ENCODE results near the gene GSN. TPM values are rescaled to one million over a fixed set of nuclear protein-coding genes. Genes with fewer than 3 reads are reported as not detected.

Gene GSN
- total RNA-seq, 1 experiment from 2014 or later: 28.4 TPM

DNA sequence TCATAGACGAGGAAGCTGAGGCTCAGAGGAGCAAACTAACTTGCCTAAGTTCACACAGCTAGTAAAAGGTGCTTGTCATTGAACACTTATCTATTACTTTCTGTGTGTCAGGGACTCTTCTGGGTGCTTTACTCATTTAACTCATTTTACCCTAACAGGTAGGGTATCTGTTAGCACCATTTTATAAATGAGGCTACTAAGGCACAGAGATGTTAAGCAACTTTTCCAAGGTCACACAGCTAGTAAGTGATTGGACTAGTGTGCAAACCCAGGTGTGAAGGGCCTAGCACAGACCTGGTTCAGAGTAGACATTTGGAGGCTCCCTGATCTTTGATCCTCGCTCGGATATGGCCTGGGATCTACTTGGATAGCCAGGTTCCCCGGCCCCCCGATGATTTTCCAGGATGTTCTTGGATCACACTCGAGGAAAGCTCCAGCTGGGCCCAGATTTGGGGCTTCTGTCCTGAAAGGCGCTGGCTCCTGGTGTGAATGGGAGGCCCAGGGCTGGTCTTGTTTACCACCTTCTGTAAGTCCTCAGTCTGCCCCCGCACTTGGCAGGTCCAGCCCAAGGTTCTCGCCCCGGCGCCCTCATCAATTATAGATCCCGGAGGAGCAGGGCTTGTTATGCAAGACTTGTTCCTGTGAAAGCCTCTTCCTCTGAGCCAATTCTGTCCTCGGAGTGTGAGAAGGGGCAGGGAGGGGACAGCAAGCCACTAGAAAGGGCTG, 37.5 kb downstream of the GSN start:
- H3K36me3 ChIP-seq (ENCODE audit: insufficient read depth, low read length, poor library complexity, severe bottlenecking): no peaks in the 10 kb centered on the region
- no peak for DNase-seq (ENCODE audit: low spot score)
- POLR2A ChIA-PET (ENCODE audit: low non-redundant PET): no interaction called here
- H3K4me1 ChIP-seq (ENCODE audit: insufficient read depth, low read length, poor library complexity, severe bottlenecking): peaks cover under 1% of the 10 kb centered on the region
- no TSS peak for BruUV-seq (replicated peaks)
- no peaks in the 10 kb centered on the region for H3K9me3 ChIP-seq (ENCODE audit: low read depth, low read length, poor library complexity, severe bottlenecking)
- no peak overlapping the region for H3K4me3 ChIP-seq (ENCODE audit: low read depth, low read length, poor library complexity, severe bottlenecking)
- no peak overlapping the region for H3K27ac ChIP-seq (ENCODE audit: low read depth, low read length, poor library complexity, severe bottlenecking)
- no peaks in the 10 kb centered on the region for H3K27me3 ChIP-seq (replicated peaks; ENCODE audit: insufficient read depth, low read depth, low read length, poor library complexity)
- intact Hi-C loops (cut with micrococcal nuclease; ENCODE audit: unreplicated experiment): no loop called here
- CTCF ChIA-PET: no interaction called here
- TF ChIP-seq CTCF (conservative IDR thresholded peaks at IDR 0.05; ENCODE audit: low read depth, low read length) (no peak), EZH2 (IDR thresholded peaks at IDR 0.05; ENCODE audit: borderline replicate concordance, low read depth, low read length, poor library complexity, severe bottlenecking) (no peak)

DNA sequence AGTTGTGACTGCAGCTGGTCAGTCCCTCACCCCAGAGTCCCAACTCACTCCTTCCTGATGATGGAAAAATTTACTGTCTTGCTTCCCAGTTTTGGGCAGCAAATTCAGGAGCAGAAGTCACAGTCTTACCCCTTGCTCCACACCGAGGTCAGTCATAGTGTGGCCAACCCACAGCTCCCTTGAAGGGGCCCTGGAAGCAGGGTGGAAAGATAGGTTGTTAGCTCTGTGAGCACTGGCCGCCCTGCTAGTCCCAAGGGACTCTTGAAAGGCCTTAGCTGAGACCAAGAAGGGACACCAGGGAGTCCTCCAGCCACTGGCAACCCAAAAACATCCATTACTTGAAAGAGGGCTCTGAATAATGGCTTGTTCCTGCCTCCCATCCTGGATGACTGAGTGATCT, 40.0 kb downstream of the GSN start:
- DNase-seq (ENCODE audit: low spot score): no peak
- Histone ChIP-seq H3K36me3 (ENCODE audit: insufficient read depth, low read length, poor library complexity, severe bottlenecking) (no peaks in the 10 kb centered on the region), H3K9me3 (ENCODE audit: low read depth, low read length, poor library complexity, severe bottlenecking) (no peaks in the 10 kb centered on the region), H3K4me3 (ENCODE audit: low read depth, low read length, poor library complexity, severe bottlenecking) (no peak overlapping the region), H3K27ac (ENCODE audit: low read depth, low read length, poor library complexity, severe bottlenecking) (no peak overlapping the region), H3K27me3 (replicated peaks; ENCODE audit: insufficient read depth, low read depth, low read length, poor library complexity) (no peaks in the 10 kb centered on the region), H3K4me1 (ENCODE audit: insufficient read depth, low read length, poor library complexity, severe bottlenecking) (no peaks in the 10 kb centered on the region)
- ChIA-PET POLR2A (ENCODE audit: low non-redundant PET) (no interaction called here), CTCF (no interaction called here)
- BruUV-seq (replicated peaks): no TSS peak
- intact Hi-C loops (cut with micrococcal nuclease; ENCODE audit: unreplicated experiment): no loop called here
- TF ChIP-seq EZH2 (IDR thresholded peaks at IDR 0.05; ENCODE audit: borderline replicate concordance, low read depth, low read length, poor library complexity, severe bottlenecking): no peak
- TF ChIP-seq CTCF (conservative IDR thresholded peaks at IDR 0.05; ENCODE audit: low read depth, low read length): no peak

DNA sequence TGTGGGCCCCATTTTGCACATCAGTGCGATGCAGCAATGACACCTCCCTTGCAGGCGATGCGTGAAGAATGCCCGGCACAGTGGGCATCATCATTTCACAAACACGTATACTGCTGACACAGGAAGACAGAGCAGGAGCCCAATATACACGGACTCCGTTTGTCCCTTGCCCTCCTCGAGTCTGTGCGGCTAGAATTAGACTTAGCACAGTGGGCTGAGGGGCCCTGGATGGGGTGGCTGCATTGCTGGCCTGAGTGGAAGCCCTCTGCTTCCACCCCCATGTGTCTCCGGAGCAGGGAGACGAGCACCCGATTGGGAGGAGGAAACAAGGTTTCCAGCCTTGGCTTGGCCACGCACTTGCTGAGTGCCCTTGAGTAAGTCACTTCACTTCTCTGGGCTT, 40.8 kb downstream of the GSN start:
- H3K36me3 ChIP-seq (ENCODE audit: insufficient read depth, low read length, poor library complexity, severe bottlenecking): no peaks in the 10 kb centered on the region
- H3K27ac ChIP-seq (ENCODE audit: low read depth, low read length, poor library complexity, severe bottlenecking): no peak overlapping the region
- H3K27me3 ChIP-seq (replicated peaks; ENCODE audit: insufficient read depth, low read depth, low read length, poor library complexity): no peaks in the 10 kb centered on the region
- no TSS peak for BruUV-seq (replicated peaks)
- ChIA-PET POLR2A (ENCODE audit: low non-redundant PET) (no interaction called here), CTCF (no interaction called here)
- H3K4me3 ChIP-seq (ENCODE audit: low read depth, low read length, poor library complexity, severe bottlenecking): no peak overlapping the region
- no peaks in the 10 kb centered on the region for H3K9me3 ChIP-seq (ENCODE audit: low read depth, low read length, poor library complexity, severe bottlenecking)
- no peaks in the 10 kb centered on the region for H3K4me1 ChIP-seq (ENCODE audit: insufficient read depth, low read length, poor library complexity, severe bottlenecking)
- TF ChIP-seq CTCF (conservative IDR thresholded peaks at IDR 0.05; ENCODE audit: low read depth, low read length) (no peak), EZH2 (IDR thresholded peaks at IDR 0.05; ENCODE audit: borderline replicate concordance, low read depth, low read length, poor library complexity, severe bottlenecking) (no peak)
- intact Hi-C loops (cut with micrococcal nuclease; ENCODE audit: unreplicated experiment): no loop called here
- DNase-seq (ENCODE audit: low spot score): no peak

All from A673 (cell line).